OCI-LY7 (cell line): ENCODE data around the gene PAK5. TPM values are rescaled to one million over a fixed set of nuclear protein-coding genes. Genes with fewer than 3 reads are reported as not detected.

Experiments used
- BruUV-seq: library from RNA; stranded (reverse); fragments of 400-500 nt; replicated peaks from 2 replicates; lab custom pipeline; 2021; lab: Mats Ljungman, UMichigan
- CTCF ChIA-PET: fragments of 300-600 bp; sonication (Branson Sonifier 250); formaldehyde crosslinking; loops from one replicate; lab custom pipeline; 2022; ENCODE audit warnings: antibody characterized with exemption; ENCODE audit not compliant: unreplicated experiment; lab: Charles Lee
- POLR2A ChIA-PET: fragments of 300-600 bp; sonication (Branson Sonifier 250); formaldehyde crosslinking; loops from one replicate; lab custom pipeline; 2022; ENCODE audit warnings: antibody characterized with exemption; lab: Charles Lee
- DNase-seq: peaks from one replicate; pipeline ENCODE4 v3.0.0-alpha.2; 2015; ENCODE audit warnings: low spot score
- H2AFZ ChIP-seq: fragments of 200-600 bp; sonication (generic), shearing (Covaris generic); 2 replicates; pipeline ENCODE4 v1.6.1; 2014; ENCODE audit warnings: mild to moderate bottlenecking, antibody characterized with exemption, low read length, moderate library complexity
- H3K27ac ChIP-seq: fragments of 200-600 bp; sonication (generic); 2 replicates; pipeline ENCODE4 v1.5.1; 2014; ENCODE audit warnings: mixed run types, low read depth, mild to moderate bottlenecking, moderate library complexity, low read length, inconsistent platforms; ENCODE audit not compliant: poor library complexity, severe bottlenecking
- H3K36me3 ChIP-seq: fragments of 200-600 bp; sonication (generic); 2 replicates; pipeline ENCODE4 v1.6.1; 2014; ENCODE audit warnings: mild to moderate bottlenecking, antibody characterized with exemption, low read length, moderate library complexity, mixed read lengths; ENCODE audit not compliant: insufficient read depth
- H3K4me1 ChIP-seq: fragments of 200-600 bp; sonication (generic); 2 replicates; pipeline ENCODE4 v1.5.1; 2014; ENCODE audit warnings: mild to moderate bottlenecking, low read length; ENCODE audit not compliant: insufficient read depth, poor library complexity, severe bottlenecking
- H3K4me2 ChIP-seq: fragments of 200-600 bp; sonication (generic); 2 replicates; pipeline ENCODE4 v1.6.1; 2014; ENCODE audit warnings: mild to moderate bottlenecking, low read length
- H3K4me3 ChIP-seq: fragments of 200-600 bp; sonication (generic); 2 replicates; pipeline ENCODE4 v1.5.1; 2014; ENCODE audit warnings: mild to moderate bottlenecking, low read depth, low read length; ENCODE audit not compliant: poor library complexity, severe bottlenecking
- H3K79me2 ChIP-seq: fragments of 200-600 bp; sonication (generic); 2 replicates; pipeline ENCODE4 v1.6.1; 2016; ENCODE audit warnings: low read depth, mild to moderate bottlenecking, low read length, moderate library complexity, mixed read lengths; ENCODE audit not compliant: insufficient read depth
- H3K9me2 ChIP-seq: fragments of 200-600 bp; sonication (generic); 2 replicates; pipeline ENCODE4 v1.6.1; 2016; ENCODE audit warnings: mild to moderate bottlenecking, low read length, mixed read lengths; ENCODE audit not compliant: insufficient read depth
- H3K9me3 ChIP-seq: fragments of 200-600 bp; sonication (generic); 2 replicates; pipeline ENCODE4 v1.6.1; 2014; ENCODE audit warnings: mild to moderate bottlenecking, mixed run types, low read length, mixed read lengths
- H4K20me1 ChIP-seq: fragments of 200-600 bp; sonication (generic); 2 replicates; pipeline ENCODE4 v1.6.1; 2014; ENCODE audit warnings: mild to moderate bottlenecking, antibody characterized with exemption, low read length, moderate library complexity, mixed read lengths; ENCODE audit not compliant: insufficient read depth
- EZH2phosphoT487 ChIP-seq: fragments of 200-600 bp; sonication (generic); IDR thresholded peaks from 2 replicates; pipeline ENCODE4 v1.6.1; 2018; ENCODE audit warnings: low read depth, borderline replicate concordance, mild to moderate bottlenecking, mixed run types, antibody characterized with exemption, low read length, moderate library complexity, mixed read lengths
- intact Hi-C: fragments of 100-400 bp; cut with micrococcal nuclease; formaldehyde crosslinking; loops from one replicate; pipeline ENCODE4 v1.10.0; 2022; ENCODE audit not compliant: unreplicated experiment
- total RNA-seq, 2 experiments: library from RNA; depleted of rRNA in 1 of 2; stranded (reverse); fragments of >200 nt in 1 of 2; shearing (Covaris generic) in 1 of 2; gene quantifications; 2 replicates each; pipeline ENCODE4 v1.2.3, GENCODE V29; 2014 to 2022
- TF ChIP-seq, protein P1 (sequence below): fragments of 200-600 bp; sonication (generic); conservative IDR thresholded peaks from 2 replicates; pipeline ENCODE4 v1.5.1; 2014; ENCODE audit warnings: mild to moderate bottlenecking, antibody characterized with exemption, low read length, moderate library complexity, mixed read lengths

Gene PAK5
- total RNA-seq, 2 experiments from 2014 or later = not detected

DNA sequence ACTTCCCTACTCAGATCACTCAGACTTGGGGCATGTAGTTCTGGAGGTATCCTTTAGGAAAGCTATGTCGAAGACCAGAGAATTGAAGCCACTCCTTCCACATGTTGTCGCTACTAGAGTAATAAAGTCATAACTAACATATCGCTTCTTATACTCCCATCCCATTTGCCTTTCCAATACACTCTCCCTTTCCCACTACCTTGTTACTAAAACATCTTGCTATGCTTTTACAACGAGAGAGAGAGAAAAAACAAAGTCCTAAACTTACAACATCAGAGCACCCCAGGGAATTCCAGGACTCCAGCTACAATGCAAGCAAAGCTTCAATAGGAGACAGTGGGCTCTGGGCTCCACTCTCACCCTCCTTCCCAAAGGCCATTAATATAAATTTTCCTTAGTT, 329.6 kb downstream of the PAK5 start:
- Histone ChIP-seq H3K9me3 (no peaks in the 10 kb centered on the region), H3K36me3 (no peaks in the 10 kb centered on the region), H3K27ac (no peak overlapping the region), H3K79me2 (no peaks in the 10 kb centered on the region), H2AFZ (no peak overlapping the region), H3K4me2 (no peak overlapping the region), H4K20me1 (no peaks in the 10 kb centered on the region), H3K4me1 (peaks cover 5% of the 10 kb centered on the region), H3K9me2 (no peaks in the 10 kb centered on the region), H3K4me3 (no peak overlapping the region)
- ChIA-PET CTCF (no interaction called here), POLR2A (no interaction called here)
- no peak for DNase-seq
- TF ChIP-seq, protein P1, sequence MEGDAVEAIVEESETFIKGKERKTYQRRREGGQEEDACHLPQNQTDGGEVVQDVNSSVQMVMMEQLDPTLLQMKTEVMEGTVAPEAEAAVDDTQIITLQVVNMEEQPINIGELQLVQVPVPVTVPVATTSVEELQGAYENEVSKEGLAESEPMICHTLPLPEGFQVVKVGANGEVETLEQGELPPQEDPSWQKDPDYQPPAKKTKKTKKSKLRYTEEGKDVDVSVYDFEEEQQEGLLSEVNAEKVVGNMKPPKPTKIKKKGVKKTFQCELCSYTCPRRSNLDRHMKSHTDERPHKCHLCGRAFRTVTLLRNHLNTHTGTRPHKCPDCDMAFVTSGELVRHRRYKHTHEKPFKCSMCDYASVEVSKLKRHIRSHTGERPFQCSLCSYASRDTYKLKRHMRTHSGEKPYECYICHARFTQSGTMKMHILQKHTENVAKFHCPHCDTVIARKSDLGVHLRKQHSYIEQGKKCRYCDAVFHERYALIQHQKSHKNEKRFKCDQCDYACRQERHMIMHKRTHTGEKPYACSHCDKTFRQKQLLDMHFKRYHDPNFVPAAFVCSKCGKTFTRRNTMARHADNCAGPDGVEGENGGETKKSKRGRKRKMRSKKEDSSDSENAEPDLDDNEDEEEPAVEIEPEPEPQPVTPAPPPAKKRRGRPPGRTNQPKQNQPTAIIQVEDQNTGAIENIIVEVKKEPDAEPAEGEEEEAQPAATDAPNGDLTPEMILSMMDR = no peak
- no peak for TF ChIP-seq EZH2phosphoT487
- no TSS peak for BruUV-seq
- intact Hi-C loops = no loop called here

DNA sequence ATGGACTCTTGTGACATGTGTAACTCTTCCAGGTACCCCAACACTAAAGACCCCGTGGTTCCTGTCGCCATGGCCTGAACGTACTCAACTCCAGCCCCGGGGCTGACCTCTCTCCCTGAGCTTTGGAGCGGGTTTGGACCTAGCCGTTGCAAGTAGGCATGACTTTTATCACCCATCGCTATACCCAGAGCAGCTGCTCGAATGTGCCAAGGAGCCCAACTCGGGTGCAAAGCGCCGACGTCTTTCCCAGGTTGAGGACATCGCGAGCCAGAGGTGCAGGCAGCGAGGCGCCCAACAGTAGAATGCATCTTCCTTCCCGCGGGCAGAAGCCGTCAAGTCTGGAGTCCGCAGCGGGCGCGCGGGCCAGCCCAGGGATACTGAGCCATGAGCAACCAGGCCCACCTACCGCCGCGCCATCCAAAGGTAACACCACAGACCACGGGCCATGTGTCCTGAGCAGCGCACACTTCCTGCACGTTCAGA, 330.1 kb downstream of the PAK5 start:
- no peak for DNase-seq
- Histone ChIP-seq H4K20me1 (no peaks in the 10 kb centered on the region), H3K27ac (no peak overlapping the region), H3K4me3 (no peak overlapping the region), H3K79me2 (no peaks in the 10 kb centered on the region), H3K9me2 (no peaks in the 10 kb centered on the region), H3K4me1 (peaks cover 5% of the 10 kb centered on the region), H3K4me2 (no peak overlapping the region), H3K36me3 (no peaks in the 10 kb centered on the region), H2AFZ (no peak overlapping the region), H3K9me3 (no peaks in the 10 kb centered on the region)
- no peak for TF ChIP-seq EZH2phosphoT487
- TF ChIP-seq, protein P1 = no peak
- no TSS peak for BruUV-seq
- intact Hi-C loops = no loop called here
- ChIA-PET POLR2A (no interaction called here), CTCF (no interaction called here)

DNA sequence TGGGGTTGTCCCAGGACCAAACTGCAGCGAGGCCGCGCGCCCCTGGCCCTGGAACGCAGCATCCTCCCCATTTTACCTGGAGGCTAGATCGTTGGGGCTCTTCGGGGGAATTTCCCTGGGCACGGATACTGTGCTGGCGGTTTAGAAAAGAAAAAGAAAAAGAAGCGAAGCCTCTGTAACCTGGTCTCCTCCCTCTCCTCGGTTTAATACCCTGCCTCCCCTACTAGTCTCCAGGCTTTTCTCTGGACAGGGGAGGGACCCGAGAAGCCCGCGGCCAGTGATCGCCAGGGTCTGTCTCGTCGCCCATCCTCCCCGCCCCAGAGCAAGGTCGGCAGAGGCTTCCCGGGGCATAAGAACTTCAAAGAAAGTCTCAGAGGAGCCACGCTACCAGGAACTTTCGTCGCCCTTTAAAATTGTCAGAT, 330.6 kb downstream of the PAK5 start:
- Histone ChIP-seq H3K9me2 (no peaks in the 10 kb centered on the region), H3K79me2 (no peaks in the 10 kb centered on the region), H3K9me3 (no peaks in the 10 kb centered on the region), H3K4me3 (no peak overlapping the region), H3K36me3 (no peaks in the 10 kb centered on the region), H3K27ac (no peak overlapping the region), H3K4me2 (no peak overlapping the region), H3K4me1 (peaks cover 5% of the 10 kb centered on the region), H4K20me1 (no peaks in the 10 kb centered on the region), H2AFZ (no peak overlapping the region)
- intact Hi-C loops = no loop called here
- no TSS peak for BruUV-seq
- ChIA-PET CTCF (no interaction called here), POLR2A (no interaction called here)
- TF ChIP-seq, protein P1 = no peak
- TF ChIP-seq EZH2phosphoT487 = no peak
- DNase-seq = no peak
